Esophagus mucosa (tissue), 1 donor: ENCODE data around the gene CYGB. TPM values are rescaled to one million over a fixed set of nuclear protein-coding genes. Genes with fewer than 3 reads are reported as not detected.
"Not testable (repeated sequence)": the region's sequence is repeated elsewhere in the genome, so short reads cannot be mapped to it uniquely, and the experiment has no call there.

Source experiments
- ATAC-seq: fragments of 200-7000 bp; cut with Tn5 transposase; one replicate; pipeline ENCODE4 v1.9.1; 2020
- total RNA-seq: library from RNA; stranded (reverse); gene quantifications from one replicate; pipeline ENCODE4 v1.2.4, GENCODE V29; 2023
- donor health status: DM: yes; HTN: yes; CAD: no.

The CYGB gene
- total RNA-seq, 1 donor from 2014 or later: 2.6 TPM

DNA sequence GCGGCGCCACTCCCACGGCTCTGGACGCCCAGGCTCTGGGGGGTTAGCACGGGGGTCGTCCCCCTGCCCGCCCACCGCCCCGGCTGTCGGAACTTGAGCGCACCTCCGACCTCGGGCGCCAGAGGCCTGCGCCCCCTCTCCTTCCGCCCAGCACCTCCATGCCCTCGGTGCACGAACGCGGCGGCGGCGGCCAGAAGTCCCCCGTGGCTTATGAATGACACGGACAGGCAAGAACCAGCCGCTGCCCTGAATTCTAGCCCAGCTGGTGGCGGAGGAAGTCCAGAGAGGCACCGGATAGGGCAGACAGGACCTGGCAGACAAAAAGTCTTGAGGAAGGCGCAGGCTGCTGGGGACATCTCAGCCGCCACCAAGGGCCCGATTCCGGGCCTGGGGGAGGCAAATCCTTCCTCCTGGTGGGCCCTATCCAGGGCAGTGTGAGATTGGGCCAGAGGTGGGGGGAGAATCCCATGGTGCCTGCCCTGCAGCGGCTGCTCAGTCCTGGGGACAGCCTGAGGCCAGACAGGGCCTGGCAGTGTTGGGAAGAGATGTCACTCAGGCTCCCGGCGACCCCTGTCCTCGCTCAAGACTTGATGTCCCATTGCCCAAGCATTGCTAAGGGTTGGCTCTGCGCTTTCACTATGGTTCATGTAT lies 897 bp upstream of the CYGB start:
- ATAC-seq: no peak

DNA sequence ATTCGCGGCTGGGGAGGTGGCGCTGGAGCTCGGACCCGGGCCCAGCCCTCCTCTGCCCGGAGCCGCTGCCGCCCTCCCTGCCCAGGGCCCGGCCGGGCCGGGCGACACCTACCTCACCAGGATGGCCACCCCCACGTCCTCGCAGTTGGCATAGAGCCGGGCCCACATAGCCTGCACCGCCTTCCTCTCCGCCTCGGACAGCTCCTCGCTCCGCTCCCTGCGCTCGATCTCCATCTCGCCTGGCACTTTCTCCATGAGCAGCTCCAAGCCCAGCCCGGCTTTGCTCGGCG lies 276 bp downstream of the CYGB start:
- ATAC-seq: no peak

DNA sequence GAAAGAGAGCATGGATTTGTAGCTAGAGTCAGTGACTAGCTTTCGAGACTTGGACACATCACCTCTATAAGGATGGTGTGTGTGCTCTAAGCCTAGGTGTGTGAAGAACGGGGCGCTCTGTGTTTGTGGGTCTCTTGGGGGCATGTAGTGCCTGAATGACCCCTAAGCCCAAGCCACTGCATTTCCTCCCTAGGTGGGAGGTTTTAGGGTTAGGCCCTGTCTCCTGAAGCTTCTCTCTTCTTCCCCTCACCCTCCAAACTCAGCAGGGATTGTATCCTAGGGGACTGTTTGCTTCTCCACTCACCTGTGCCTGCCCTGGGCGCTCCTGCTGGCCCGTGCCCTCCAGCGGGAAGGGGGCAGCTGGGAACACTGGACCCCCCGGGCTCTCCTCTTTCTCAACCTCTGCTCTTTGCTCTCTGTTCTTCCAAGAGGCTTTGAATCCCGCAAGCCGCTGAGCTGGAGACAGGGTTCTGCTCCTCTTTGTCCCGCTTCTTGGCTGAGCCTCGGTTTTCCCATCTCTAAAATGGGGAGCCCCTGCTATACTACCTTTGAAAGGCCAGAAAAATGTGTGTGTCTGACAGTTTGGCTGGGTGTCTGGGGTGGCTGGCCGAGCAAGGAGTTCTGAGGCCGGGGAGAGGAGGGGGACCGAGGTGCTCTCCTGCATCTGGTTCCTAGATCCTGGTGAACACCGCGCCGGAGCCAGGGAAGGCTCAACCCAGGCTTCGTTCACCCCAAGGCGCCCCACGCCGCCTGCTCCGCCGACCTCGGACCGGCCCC lies 810 bp downstream of the CYGB start:
- no peak for ATAC-seq

DNA sequence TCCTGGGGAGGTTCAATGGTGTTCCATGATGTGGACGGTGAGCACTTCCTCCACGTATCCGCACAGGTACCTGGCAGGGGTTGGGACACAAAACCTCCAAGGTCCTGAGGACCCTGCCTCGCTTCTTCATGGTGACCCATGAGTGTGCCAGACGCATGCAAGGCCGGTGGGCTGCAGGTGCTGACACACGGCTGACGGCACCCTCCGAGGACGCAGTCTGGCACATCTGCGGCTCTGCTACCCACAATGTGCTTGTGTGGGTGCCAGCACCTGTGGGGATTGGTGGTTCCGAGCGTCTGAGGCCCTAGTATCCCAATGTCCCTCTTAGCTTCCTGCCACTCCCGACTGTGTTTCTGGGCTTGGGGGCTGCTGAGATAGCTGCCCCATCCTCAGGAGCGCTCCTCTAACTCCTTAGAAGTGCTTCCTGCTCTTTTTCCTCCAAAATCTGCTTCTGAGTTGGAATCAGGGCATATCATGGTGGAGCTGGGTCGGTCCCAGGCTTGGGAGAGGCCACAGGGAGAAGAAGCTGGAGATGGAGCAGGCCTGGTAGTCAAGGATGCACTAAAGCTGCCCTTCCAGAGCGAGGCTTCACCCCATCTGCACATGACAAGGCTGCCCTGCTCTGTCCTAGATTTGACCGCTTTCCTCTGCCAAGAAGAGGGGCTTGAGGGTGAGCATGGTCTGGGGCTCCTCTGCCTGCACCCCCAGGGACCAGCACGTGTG lies 1.6 kb downstream of the CYGB start:
- no peak for ATAC-seq

DNA sequence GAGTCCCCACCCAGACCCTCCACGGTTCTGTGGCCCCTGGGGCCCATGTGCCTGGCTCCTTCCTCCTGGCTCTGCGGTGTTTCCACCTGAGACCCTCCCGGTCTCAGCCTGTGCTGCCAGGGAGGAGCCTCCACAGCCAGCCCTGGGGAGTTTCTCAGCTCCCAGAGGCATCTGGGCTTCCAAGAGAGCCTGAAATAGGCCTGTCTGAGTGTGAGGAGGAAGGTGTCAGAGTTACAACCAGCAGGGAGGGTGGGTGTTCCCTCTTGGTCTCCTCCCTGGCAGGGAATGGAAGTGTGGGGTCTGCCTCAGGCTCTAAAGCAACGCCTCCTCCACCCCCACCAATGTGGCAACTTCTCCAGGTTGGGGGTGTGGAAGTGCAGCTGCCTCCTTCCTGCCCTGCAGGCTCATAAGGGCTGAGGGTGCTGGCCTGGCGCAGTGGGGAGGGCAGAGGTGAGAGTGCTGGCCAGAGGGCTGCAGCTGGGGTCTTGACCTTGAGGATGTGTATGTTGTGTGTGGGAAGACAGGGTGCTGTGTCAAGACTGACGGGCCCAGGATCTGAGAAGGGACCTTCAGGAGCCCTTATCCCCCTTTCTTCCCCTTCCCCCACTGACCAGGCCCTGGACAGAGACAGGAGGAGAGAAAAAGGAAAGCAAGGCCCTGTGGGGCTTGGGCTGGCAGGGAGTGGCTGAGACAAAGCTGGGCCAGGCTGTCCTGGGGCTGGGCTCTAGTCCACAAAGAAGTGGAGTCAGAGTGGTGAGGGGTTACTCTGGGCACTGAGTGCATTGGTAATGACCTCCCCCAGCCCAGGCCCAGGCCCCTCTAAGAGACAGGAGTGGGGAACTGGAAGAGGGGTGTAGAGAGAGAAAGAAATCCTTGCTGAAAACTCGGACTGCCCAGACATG lies 2.4 kb downstream of the CYGB start:
- ATAC-seq: no peak

DNA sequence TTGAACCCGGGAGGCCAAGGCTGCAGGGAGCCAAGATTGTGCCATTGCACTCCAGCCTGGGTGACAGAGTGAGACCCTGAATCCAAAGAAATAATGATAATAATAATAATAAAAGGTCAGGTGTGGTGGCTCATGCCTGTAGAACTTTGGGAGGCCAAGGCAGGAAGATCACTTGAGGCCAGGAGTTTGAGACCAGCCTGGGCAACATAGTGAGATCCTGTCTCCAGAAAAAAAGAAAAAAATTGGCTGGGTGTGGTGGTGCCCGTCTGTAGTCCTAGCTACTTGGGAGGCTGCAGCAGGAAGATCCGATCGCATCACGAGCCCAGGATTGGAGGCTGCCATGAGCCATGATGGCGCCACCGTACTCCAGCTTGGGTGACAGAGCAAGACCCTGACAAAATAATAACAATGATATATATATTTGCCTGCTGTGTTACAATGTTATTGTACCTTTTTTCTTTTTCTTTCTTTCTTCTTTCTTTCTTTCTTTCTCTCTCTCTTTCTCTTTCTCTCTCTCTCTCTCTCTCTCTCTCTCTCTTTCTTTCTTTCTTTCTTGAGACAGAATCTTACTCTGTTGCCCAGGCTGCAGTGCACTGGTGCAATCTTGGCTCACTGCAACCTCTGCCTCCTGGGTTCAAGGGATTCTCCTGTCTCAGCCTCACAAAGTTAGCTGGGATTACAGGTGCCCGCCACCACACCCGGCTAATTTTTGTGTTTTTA lies 3.7 kb downstream of the CYGB start:
- not testable (repeated sequence) for ATAC-seq

DNA sequence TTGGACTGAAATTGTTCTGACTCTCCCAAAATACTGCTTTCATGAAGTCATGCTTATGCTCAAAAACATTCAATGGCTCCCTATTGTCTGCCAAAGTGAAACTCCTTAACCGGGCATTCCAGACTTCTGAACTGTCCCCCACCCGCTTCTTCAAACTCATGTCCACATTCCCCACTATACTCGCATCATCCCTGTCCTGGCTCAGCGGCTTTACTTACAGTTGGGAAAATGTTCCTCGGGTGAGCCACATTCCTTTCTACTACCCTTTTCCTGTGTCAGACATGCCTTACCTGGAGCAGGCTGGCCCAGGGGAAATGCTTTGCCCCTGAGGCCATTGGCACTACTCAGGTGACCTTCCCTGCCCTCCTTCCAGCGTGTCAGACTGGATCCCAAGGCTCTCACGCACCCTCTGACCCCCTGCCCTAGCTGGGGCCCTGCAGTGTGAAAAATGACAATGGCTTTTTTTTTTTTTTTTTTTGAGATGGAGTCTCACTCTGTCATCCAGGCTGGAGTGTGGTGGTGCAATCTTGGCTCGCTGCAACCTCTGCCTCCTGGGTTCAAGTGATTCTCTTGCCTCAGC lies 5.3 kb downstream of the CYGB start:
- no peak for ATAC-seq

DNA sequence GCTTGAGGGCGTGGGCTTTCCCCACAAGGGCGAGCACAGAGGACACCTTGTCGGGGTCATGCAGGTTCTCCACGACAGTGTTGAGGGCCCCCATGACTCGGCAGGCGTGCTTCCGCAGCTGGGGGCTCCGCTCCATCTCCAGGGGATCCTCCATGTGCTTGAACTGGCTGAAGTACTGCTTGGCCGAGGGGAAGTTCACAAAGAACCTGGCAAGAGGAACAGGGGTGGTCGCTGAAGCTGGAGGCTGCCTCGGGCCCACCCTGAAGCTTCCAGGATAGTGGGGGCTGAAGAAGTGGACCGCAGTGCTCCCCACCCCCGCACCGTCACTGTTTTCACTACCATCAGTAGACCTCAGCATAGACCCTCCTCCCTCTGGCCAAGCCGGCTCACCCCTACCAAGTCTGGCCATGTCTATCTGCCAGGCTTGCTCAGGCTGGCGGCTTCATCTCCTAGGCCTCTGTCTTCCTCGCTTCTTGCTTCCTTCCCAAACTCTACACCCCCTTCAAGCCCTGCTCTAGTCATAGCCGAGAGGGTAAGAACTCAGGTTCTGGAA lies 5.9 kb downstream of the CYGB start:
- ATAC-seq: no peak

DNA sequence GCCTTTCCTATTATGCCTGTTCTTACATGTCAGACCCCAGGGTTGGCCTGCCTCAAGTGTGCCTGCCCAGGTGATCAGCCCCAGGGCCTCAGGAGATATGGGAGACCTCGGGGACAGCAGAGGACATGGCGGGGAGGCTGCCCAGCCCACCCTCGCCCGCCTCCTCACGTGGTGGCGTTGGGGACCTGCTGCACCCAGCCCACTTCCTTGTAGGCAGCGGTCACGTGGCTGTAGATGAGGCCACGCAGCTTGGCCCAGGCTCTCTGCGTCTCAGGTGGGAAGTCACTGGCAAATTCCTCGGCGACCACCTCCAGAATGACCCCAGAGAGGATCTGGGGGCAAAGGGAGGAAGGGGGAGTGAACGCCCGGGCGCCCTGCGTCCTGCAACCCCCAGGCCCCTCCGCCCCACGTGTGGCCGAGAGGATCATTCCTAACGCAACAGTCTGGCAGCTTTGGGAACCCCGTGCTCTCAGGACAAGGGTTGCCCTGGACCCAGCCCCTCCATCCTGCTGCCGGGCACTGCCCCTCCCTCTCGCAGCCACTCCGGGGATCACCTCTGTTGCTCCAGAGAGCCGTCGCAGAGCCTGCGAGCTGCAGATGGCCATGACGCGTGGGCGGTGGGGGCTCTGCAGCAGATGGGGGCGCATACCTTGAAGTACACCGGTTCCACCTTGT lies 6.6 kb downstream of the CYGB start:
- ATAC-seq: peak; percentile 1

DNA sequence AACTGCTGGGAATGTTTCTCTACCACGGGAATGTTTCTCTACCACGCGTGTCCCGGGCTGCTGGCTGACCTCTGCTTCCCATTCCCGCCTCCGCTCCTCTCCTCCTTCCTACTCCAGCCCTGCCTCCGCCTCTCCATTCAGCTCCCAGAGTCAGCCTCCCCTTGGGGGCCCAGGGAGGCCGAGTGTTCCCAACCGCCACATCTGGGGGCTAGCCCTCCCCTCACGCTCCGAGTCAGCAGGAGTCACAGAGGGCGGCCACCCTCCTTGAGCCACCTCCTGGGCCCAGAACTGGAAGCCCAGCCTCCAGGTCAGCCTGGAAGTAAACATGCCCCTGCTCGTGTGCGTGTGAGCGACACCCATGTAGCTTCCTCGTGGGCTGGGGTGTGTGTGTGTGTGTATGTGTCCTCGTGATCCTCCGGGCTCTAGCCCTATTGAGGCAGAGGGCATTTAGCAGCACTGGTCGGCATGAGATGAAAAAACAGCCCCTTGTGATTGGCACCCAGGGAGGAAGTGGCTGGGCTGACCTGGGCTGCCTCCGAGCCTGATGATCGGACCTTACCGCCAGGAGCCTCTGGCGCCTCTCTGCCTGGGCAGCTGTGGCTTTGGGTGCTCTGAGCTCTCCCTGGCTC lies 7.3 kb downstream of the CYGB start:
- ATAC-seq: peak; percentile 45

DNA sequence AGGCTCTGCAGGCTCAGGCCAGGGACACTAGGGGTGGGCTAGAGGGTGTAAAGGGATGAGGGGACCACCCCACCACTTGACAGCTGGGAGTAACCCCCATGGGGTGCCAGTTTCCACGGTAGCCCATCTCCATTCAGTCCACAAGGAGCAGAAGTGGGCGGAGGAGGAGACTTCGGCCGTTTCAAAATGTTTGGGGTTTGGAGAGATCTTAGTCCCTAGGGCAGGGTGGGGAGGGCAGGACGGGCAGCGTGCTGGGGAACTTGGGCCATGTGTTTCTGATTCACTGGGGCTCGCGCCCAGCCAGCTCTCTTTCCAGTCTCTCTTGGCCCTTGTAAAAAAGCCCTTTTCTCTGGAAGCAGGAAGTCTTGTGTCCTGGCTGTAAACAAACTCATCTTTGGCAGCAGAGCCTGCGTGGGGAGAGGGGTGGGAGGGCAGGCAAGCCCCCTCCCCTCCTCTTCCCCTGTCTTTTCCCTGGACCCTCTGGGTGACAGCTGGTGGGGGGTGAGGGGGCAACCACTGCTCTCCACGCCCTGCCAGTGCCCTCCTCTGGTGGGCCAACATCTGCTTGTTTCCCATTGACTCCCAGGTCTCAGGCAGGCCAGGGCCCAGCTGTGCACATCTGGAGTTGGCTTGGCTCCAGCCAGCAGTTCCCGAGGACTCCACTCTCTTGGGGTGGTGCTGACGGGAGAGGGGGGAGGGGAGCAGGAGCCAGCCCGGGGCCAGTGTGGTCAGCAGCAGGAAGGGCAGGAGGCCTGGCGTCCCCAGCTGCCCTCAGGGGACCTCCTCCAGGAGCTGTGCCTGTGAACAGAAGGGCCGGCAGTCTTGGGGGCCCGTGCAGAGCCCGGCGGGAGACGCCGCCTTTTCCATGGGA lies 8.1 kb downstream of the CYGB start:
- ATAC-seq: peak; percentile 43

DNA sequence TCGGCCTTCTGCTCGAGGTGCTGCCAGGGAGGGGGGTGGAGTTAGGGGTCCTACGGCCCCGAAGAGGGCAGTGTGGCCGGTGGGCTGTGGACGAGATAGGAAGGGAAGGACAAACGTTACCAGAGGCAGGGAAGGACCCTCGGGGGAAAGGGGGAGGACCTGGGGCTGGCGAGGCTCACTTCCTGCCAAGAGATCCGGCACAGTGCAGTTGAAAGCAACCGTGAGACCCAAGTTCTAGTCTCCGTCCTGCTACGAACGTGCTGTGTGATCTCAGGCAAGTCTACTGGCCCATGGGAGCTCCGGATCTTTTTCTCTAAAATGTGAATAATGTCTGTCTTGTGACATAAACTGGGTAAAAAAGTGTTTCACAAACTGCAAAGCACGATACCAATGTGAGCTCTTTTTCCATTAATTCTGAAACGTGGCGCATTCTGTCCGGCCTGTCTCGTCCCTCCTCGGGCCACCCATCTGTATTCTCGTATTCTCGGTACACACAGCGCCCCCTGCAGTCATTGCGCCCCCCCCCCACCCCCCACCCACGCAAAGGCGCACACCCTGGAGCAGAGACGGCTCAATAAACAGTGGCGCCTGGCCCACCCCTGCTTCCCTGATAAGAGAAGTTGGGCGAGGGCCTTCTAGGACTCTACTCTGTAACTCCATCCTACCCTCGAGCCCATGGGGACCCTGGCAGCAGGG lies 8.8 kb downstream of the CYGB start:
- ATAC-seq: no peak

DNA sequence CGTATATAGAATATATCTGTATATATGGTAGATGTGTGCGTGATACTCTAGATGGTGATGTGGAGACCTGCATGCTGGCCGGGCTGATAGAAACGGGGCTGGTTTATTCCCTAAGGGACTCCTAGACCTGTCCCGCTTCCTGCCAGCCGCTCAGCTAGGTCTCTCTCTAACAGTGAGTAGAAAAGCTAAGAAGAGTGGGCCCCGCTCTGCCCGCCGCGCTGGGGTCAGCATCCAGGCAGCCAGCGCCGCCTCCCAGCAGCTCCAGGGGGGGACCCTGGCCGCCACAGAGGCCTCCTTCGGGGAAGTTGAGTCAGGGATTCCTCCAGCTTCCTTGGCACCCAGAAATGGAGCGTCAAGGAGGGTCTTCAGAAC lies 9.4 kb downstream of the CYGB start:
- peak; percentile 11 for ATAC-seq

DNA sequence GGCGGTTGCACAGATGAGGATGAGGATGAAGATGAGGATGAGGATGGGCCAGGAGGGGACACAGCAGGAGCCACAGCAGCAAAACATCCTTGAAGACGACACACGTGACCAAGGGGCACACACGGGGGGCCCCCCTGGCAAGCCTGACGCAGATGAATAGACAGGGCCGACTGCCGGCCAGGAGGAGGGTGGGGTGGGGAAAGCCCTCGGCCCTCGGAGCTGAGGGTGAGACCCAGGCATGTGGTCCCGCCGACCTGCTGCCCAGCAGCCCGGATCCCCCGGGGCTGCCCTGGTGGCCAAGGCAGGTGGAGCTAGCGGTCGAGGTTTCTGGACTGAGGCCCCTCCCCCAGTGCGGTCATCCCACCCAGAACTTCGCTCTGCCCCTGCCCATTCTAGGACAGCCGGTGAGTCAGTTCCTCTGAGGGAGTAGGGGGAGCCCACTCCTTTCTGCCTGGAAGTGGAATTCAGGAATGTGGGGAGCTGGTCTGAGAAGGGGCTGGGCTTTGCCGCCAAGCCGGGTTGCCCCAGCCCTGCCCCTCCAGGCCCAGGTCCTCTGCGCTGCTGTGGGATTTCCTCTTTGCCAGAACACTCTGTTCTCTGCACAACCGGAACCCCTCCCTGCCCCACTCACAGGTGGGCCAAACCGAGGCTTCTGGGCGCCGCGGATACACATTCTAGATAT lies 9.9 kb downstream of the CYGB start:
- ATAC-seq: peak; percentile 52

DNA sequence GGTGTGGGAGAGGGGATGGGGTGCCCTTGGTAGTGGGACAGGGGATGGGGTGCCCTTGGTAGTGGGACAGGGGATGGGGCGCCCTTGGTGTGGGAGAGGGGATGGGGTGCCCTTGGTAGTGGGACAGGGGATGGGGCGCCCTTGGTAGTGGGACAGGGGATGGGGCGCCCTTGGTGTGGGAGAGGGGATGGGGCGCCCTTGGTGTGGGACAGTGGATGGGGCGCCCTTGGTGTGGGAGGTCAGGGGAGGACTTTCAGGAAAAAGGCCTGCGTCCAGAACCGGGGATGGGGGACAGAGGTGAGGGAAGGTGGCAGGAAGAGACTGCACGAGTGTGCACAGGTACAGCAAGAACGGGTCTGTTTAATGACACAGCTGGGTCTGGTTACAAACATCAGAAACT lies 10.5 kb downstream of the CYGB start:
- not testable (repeated sequence) for ATAC-seq

DNA sequence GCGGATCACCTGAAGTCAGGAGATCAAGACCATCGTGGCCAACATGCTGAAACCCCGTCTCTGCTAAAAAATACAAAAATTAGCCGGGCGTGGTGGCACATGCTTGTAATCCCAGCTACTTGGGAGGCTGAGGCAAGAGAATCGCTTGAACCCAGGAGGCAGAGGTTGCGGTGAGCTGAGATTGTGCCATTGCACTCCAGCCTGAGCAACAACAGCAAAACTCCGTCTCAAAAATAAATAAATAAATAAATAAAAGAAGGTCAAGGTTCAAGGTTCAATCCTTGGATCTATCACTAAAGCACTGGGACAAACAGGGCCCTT lies 12.0 kb downstream of the CYGB start:
- not testable (repeated sequence) for ATAC-seq

DNA sequence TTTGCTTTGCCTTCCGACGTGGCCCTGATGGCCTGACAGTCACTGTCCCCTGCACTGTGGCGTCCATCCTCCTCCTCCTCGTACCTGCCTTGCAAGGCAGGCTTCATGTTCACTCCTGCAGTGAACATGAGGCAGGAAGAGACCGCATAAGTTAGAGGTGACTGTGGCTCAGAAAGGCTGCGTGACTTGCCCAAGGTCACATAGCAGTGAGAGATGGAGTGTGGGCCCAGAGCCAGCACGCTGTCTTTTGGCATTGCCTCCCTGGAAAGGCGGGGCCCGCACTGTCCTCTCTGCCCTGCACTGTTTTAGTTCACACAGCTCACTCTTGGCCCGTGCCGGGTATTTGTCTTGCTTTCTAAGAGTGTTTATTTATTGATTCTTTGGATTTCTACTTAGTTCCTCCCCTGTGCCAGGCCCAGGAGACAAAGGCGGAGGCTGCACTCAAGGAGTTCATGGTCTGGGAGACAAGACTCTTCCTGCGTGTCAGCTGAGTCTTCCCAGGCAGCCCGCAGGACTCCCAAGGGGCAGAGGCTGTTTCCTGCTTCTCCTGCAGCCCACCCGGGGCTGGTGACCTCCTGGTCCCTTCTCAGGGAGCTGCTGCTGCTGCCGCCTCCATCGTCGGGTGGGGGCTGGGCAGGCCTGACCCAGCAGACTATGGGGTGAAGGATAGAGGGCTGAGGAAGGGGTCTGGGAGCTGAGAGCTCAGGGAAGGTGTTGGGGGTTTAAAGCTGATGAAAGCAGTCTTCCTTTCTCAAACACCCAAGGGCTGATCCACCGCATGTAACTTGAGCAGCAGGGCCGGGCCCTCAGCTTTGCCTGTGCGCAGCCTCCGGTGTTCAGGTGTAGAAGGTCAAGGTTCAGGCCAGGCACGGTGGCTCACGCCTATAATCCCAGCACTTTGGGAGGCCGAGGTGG lies 12.7 kb downstream of the CYGB start:
- peak; percentile 41 for ATAC-seq
